Fibroblast of skin of left quadriceps (primary cell): ENCODE data around the gene CCPG1.

Source experiments
- DNase-seq, 2 experiments: peaks; one replicate each; pipeline ENCODE4 v3.0.0-alpha.2; 2013; ENCODE audit warnings: low read depth in 2 of 2

The CCPG1 gene

GRCh38 chr15:55319537-55320237 is 88.5 kb downstream of the CCPG1 start:
- no peak for DNase-seq

DNA sequence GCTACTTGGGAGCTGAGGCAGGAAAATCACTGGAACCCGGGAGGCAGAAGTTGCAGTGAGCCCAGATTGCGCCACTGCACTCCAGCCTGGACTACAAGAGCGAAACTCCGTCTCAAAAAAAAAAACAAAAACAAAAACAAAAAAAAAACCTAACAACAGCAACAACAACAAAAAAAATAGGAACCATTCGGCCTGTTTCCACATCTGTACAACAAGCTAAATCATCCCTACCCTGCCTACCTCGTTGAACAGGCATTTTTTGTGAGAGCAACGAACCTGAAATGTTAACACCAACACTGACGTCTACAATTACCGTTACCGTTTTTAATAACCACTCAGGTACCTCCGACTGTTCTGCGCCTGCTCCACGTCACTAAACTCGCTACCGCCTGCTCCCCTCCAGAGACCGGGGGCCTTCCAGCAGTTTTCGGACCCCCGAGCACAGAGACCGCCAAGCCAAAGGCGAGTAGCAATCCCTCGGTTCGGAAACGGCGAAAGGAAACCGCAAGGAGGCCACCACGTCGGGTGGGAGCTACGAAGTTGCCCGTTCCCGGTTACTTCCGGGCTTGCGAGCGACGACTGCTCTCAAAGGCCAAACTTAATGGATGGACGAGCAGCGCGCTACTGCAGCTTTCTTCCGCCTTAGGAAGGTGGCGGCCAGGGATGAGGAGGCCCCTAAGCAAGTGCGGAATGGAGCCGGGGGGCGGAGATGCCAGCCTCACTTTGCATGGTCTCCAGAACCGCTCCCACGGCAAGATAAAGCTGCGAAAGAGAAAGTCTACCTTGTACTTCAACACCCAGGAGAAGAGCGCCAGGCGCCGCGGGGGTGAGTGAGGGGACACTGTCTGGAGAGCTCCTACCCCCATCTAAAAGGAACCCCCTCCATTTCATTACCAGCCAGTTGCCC is 89.3 kb downstream of the CCPG1 start, which contains the start of the genes PIGB and PIGBOS1:
TSS of gene PIGB (plus strand) at position 635 of the 907 bp plus-strand sequence. CDS start at position 664, 29 bp downstream.
TSS of gene PIGBOS1 (minus strand) at position 536 of the 907 bp plus-strand sequence. CDS start 1,331 bp downstream, outside the sequence.
- peak; percentile 72 to 75 for DNase-seq
